Measurements from ENCODE around the gene HBE1.

GRCh38 chr11:5252192-5252918 lies 17.4 kb downstream of the HBE1 start:
- TF ChIP-seq CTCF (IDR thresholded peaks at IDR 0.05) (no peak), POLR2AphosphoS5 (IDR thresholded peaks at IDR 0.05) (no peak)

All from sigmoid colon (tissue), 4 donors.